Upper lobe of left lung (tissue), 4 donors: Measurements from ENCODE around the gene ZNF74.

Experiments
- CTCF ChIP-seq, 6 experiments: fragments of 450-650 bp in 4 of 6; fragments of 200-600 bp in 2 of 6; sonication (generic) in 2 of 6; IDR thresholded peaks; one replicate each; pipeline ENCODE4 v1.5.1; 2016 to 2019; ENCODE audit warnings: antibody characterized with exemption in 6 of 6
- EP300 ChIP-seq, 4 donors: sonication (generic); formaldehyde crosslinking; IDR thresholded peaks; one replicate each; pipeline ENCODE4 v1.5.1; 2017; ENCODE audit warnings: antibody characterized with exemption in 4 of 4, control low read depth in 2 of 4
- POLR2A ChIP-seq, 4 donors: fragments of 450-650 bp; IDR thresholded peaks; one replicate each; pipeline ENCODE4 v1.5.1; 2016 to 2017; ENCODE audit warnings: antibody characterized with exemption in 4 of 4, mild to moderate bottlenecking in 2 of 4

- no peak for TF ChIP-seq CTCF (IDR thresholded peaks at IDR 0.05)
- no peak for TF ChIP-seq EP300 (IDR thresholded peaks at IDR 0.05)
- TF ChIP-seq POLR2A (IDR thresholded peaks at IDR 0.05), result no peak
Observed at GRCh38 chr22:20420157-20420842, 26.3 kb downstream of the ZNF74 start.
